ENCODE data around the gene SULT1C4. TPM values are rescaled to one million over a fixed set of nuclear protein-coding genes. Genes with fewer than 3 reads are reported as not detected.
"Not testable (repeated sequence)": the region's sequence is repeated elsewhere in the genome, so short reads cannot be mapped to it uniquely, and the experiment has no call there.

SULT1C4 gene
- 9.4 TPM for total RNA-seq

- DNase-seq (ENCODE audit: low read depth in 2 of 3, low spot score in 2 of 3): peak in 2 of 3 donors; percentile 64 to 71
Measured at GRCh38 chr2:108377815-108378630, at the start of gene SULT1C4. Gene SULT1C4, plus strand, starts transcription at chr2:108377954. Its CDS starts 384 bp downstream, at chr2:108378338.

DNA sequence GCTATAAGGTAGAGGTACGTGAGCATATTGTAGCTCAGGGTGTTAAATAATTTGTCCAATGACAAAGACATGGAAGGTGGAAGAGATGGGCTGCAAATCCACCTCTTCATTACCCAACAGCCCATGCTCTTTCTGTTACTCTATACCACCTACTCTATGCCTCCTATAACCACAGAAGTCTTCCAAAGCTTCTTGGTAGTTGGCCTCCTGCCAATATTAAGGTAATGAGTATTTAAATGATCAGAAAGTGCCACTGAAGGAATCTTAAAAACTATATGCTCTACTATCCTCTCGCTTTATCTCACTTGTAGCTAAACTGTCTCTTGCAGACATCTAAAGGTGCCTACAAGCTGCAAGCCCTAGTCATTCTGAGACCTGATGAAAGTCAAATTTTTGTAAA is 48.0 kb upstream of the SULT1C4 start:
- DNase-seq (ENCODE audit: low read depth in 2 of 3, low spot score in 2 of 3): no peak

DNA sequence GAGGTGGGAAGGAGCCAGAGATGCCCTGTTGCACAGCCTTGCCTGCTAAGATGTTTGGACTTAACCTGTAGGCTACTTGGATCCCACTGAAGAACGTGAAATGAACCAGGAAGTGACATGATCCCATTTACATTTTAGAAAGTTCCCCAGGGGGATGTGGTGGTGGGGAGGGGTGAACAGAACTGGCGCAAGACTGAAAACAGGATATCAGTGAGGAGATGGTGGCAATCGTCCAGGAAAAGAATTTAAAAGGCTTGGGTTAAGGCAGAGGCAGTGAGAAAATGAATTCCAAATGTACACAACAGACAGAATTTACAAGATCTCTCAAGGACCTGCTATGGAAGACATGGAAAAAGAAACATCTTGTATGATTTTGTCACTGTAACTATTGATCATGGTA is 46.8 kb upstream of the SULT1C4 start:
- DNase-seq (ENCODE audit: low read depth in 2 of 3, low spot score in 2 of 3): peak in 1 of 3 donors; percentile 3

DNA sequence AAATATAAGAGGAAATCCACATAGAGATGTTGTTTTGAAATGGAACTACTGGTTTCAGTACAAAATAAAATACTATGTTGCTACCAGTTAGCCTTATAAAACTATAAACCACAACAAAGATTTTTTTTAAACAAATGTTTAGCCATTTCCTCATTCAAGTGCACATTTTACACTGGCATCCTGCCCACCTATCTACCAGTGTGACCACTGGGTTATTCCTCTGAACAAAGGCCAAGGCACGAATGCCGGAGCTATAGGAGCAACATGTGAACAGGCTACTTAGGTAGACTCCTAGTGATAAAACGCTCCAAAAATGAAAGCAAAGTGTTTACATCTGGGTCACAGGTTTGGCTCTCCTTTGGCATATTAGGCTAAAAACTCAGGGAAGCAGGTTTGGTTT is 31.8 kb upstream of the SULT1C4 start:
- DNase-seq (ENCODE audit: low read depth in 2 of 3, low spot score in 2 of 3): peak in 1 of 3 donors; percentile 54

DNA sequence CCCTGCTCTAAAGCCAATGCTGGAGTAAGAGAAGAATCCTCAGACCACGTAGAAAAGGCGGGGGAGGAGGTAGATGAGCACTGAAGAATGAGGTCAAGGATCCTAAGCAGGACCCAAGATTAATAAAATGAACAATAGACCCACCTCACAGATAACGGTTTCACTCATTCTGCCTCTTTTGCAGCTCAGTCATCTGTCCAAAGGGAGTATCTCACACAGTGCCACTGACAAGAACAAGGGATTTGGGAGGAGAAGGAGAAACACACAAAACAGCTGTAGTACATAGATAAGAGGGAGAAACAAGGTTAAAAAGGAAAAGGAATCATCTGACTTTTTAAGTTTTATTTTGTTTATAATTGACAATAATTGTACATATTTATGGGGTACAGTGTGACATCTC is 30.9 kb upstream of the SULT1C4 start:
- no peak for DNase-seq (ENCODE audit: low read depth in 2 of 3, low spot score in 2 of 3)

GRCh38 chr2:108347786-108348185 is 30.0 kb upstream of the SULT1C4 start:
- no peak for DNase-seq (ENCODE audit: low read depth in 2 of 3, low spot score in 2 of 3)

DNA sequence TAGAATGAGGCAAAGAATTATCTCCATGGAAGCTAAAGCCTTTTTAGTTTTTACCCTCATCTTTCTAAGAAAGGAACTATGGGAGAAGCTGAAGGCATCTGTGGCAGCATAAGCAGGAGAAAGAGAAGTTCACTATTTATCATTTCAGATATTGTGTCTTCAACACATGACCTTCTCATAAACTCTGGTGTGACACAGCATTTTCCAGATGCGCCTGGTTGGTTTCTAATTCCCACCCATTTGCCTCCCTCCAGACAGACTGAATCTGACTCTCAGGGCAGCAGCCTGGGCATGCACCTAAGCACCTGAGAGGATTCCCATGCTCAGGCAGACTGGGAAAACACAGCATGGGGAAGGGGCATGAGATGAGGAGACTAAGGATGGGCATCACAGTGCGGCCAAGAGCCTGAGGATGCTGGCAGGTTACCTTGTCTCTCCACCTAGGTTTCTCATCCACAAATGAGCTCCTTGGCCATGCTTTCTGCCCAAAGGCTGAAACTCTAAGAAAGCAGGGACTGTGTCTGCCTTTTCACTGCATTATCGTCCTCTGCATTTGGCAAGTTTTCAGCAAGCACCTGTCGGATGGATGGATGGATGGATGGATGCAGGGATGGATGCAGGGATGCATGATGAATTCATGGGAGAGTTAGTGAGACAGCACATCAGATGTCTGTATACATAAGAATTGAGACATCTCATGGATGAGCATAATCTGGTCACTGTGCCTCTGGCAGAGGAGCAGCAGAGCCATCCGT is 28.8 kb upstream of the SULT1C4 start:
- DNase-seq (ENCODE audit: low read depth in 2 of 3, low spot score in 2 of 3): peak in 1 of 3 donors; percentile 34

DNA sequence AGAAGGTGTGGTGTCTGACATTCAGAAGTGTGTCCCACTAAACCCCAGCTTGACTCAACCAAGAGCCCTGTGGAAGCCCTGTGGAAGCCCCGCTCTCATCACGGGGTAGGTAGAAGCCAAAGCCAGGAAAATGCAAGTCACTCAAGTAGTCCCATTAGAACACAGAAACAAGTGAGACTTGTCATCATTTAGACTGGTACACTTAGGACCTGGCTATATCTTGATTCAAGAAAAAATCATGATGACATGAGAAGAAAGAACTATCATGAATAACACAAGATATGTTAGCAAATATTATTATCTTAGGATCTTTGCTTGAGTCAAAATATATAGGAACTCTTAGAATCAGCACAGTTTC is 28.2 kb upstream of the SULT1C4 start:
- DNase-seq (ENCODE audit: low read depth in 2 of 3, low spot score in 2 of 3): no peak

- DNase-seq (ENCODE audit: low read depth in 2 of 3, low spot score in 2 of 3): peak in 1 of 3 donors; percentile 26
Measured at GRCh38 chr2:108351889-108352288, 25.9 kb upstream of the SULT1C4 start.

DNA sequence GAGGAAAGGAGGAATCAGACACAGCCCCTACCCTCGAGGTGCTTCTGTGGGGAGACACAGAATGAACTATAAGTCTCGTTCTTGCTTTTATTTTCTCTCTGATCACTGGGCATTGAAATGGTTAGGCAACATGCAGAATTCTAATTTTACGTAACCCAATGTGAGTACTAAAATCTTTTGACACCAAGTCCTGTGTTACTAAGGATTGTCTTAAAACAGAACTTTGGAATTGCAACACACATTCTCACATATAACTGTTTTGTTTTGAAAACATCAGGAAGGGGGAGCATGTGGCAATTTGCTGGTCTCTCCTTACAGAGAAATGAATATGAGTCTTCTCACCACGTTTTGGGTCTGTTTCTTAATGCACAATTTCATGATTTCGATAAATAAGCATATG is 23.6 kb upstream of the SULT1C4 start:
- no peak for DNase-seq (ENCODE audit: low read depth in 2 of 3, low spot score in 2 of 3)

GRCh38 chr2:108355906-108356734 is 21.6 kb upstream of the SULT1C4 start:
- no peak for DNase-seq (ENCODE audit: low read depth in 2 of 3, low spot score in 2 of 3)

DNA sequence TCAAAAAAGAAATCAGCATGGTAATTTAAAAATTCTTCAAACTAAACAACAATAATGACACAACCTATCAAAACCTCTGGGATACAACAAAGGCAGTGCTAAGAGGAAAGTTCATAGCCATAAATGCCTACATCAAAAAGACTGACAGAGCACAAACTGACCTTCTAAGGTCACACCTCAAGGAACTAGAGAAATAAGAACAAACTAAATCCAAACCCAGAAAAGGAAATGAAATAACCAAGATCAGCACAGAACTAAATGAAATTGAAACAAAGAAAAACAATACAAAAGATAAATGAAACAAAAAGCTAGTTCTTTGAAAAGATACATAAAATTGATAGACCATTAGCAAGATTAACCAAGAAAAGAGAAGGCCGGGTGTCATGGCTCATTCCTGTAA is 18.4 kb upstream of the SULT1C4 start:
- not testable (repeated sequence) for DNase-seq (ENCODE audit: low read depth in 2 of 3, low spot score in 2 of 3)

DNA sequence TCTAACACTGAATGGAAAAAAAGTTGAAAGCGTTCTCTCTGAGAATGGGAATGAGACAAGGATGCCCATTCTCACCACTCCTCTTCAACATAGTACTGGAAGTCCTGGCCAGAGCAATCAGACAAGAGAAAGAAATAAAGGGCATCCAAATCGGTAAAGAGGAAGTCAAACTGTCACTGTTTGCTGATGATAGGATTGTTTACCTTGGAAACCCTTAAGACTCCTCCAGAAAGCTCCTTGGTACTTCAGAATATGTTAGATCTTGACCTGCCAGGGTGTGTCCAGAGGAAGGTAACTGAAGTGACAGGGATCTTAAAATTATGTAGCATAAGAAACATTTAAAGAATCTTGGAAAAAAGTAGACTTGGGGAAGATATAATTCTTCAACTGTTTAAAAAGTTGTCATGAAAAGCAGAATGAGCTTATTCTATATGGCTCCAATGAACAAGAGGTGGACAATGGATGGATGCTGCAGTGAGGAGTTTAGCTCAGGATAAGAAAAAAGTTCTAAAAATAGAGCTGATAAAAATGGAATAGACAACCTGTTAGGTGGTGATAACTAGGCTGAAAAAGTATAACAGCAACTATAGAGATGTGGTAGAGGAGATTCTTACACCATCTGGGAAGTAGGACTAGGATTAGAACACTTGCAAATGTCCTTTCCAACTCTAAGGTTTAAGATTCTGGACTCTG is 16.8 kb upstream of the SULT1C4 start:
- no peak for DNase-seq (ENCODE audit: low read depth in 2 of 3, low spot score in 2 of 3)

GRCh38 chr2:108363024-108363907 is 14.5 kb upstream of the SULT1C4 start:
- peak in 2 of 3 donors; percentile 65 to 87 for DNase-seq (ENCODE audit: low read depth in 2 of 3, low spot score in 2 of 3)

- DNase-seq (ENCODE audit: low read depth in 2 of 3, low spot score in 2 of 3): no peak
Measured at GRCh38 chr2:108363908-108364225, 13.9 kb upstream of the SULT1C4 start.

- no peak for DNase-seq (ENCODE audit: low read depth in 2 of 3, low spot score in 2 of 3)
Measured at GRCh38 chr2:108364676-108365297, 13.0 kb upstream of the SULT1C4 start.

- no peak for DNase-seq (ENCODE audit: low read depth in 2 of 3, low spot score in 2 of 3)
Measured at GRCh38 chr2:108365656-108366055, 12.1 kb upstream of the SULT1C4 start.

DNA sequence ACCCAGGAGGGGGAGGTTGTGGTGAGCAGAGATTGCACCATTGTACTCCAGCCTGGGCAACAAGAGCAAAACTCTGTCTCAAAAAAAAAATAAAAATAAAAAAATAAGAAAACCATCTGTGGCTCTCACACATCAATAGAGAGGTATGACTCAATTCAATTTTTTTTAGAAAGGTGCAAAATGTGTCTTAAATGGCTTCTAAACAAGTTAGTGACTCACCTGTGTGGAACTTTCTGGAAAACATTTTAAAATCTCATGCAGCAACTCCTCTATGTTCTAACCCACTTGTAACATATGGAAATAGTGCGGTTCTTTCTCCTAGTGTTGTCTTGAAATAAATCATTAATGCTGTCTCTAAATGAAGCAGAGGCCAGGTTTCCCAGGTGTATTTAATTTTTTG is 10.7 kb upstream of the SULT1C4 start:
- no peak for DNase-seq (ENCODE audit: low read depth in 2 of 3, low spot score in 2 of 3)

- no peak for DNase-seq (ENCODE audit: low read depth in 2 of 3, low spot score in 2 of 3)
Measured at GRCh38 chr2:108367561-108368175, 10.1 kb upstream of the SULT1C4 start.

All from hematopoietic multipotent progenitor cell (in vitro differentiated cells).